GM04503 (cell line): ENCODE data around the gene KIF3B.
A peak's percentile ranks its signal among the peaks of the same experiment; 100 is the strongest.
"Not testable (repeated sequence)": the region's sequence is repeated elsewhere in the genome, so short reads cannot be mapped to it uniquely, and the experiment has no call there.

Experiments used
- DNase-seq: peaks from one replicate; pipeline ENCODE4 v3.0.0-alpha.2; 2012; ENCODE audit warnings: low read depth

KIF3B gene

GRCh38 chr20:32277361-32278198, at the start of gene KIF3B:
TSS of gene KIF3B (plus strand) at chr20:32277651. CDS start at chr20:32309778, 32,127 bp downstream.
- DNase-seq, result peak; percentile 36

GRCh38 chr20:32227744-32228688, 49.4 kb upstream of the KIF3B start:
- DNase-seq, result no peak

GRCh38 chr20:32229251-32229747, 48.2 kb upstream of the KIF3B start:
- no peak for DNase-seq

- DNase-seq, result no peak
Measured at GRCh38 chr20:32230707-32231106, 46.7 kb upstream of the KIF3B start.

- no peak for DNase-seq
Measured at GRCh38 chr20:32231245-32231644, 46.2 kb upstream of the KIF3B start.

GRCh38 chr20:32231847-32232246, 45.6 kb upstream of the KIF3B start:
- DNase-seq, result no peak

- no peak for DNase-seq
Measured at GRCh38 chr20:32232326-32232886, 45.0 kb upstream of the KIF3B start.

- DNase-seq, result no peak
Measured at GRCh38 chr20:32233286-32233685, 44.2 kb upstream of the KIF3B start.

- no peak for DNase-seq
Measured at GRCh38 chr20:32234135-32234808, 43.2 kb upstream of the KIF3B start.

- DNase-seq, result no peak
Measured at GRCh38 chr20:32235331-32236047, 42.0 kb upstream of the KIF3B start.

GRCh38 chr20:32236048-32236533, 41.4 kb upstream of the KIF3B start:
- no peak for DNase-seq

- DNase-seq, result no peak
Measured at GRCh38 chr20:32236819-32237218, 40.6 kb upstream of the KIF3B start.

- no peak for DNase-seq
Measured at GRCh38 chr20:32237419-32237818, 40.0 kb upstream of the KIF3B start.

- no peak for DNase-seq
Measured at GRCh38 chr20:32238483-32239425, 38.7 kb upstream of the KIF3B start.

- DNase-seq, result no peak
Measured at GRCh38 chr20:32240205-32240604, 37.2 kb upstream of the KIF3B start.

- DNase-seq, result no peak
Measured at GRCh38 chr20:32241807-32242206, 35.6 kb upstream of the KIF3B start.

- no peak for DNase-seq
Measured at GRCh38 chr20:32244150-32244823, 33.2 kb upstream of the KIF3B start.

- DNase-seq, result no peak
Measured at GRCh38 chr20:32244959-32245358, 32.5 kb upstream of the KIF3B start.

GRCh38 chr20:32246208-32246607, 31.2 kb upstream of the KIF3B start:
- DNase-seq, result not testable (repeated sequence)
